A549 treated with GW870086 at 1 μM for 4 hours (cell line): ENCODE results near the gene PARP11. TPM values are rescaled to one million over a fixed set of nuclear protein-coding genes. Genes with fewer than 3 reads are reported as not detected.

Experiments
- total RNA-seq: library from RNA; stranded (reverse); fragments of 200-300 nt; extraction: Qiagen RNA extraction; gene quantifications from 5 replicates; pipeline ENCODE4 v1.2.3, GENCODE V29; 2022; ENCODE audit warnings: low read depth

Gene PARP11
- 1.0 to 2.6 TPM (median 1.6 TPM) in 5 replicates for total RNA-seq

GRCh38 chr12:3872800-3873636 lies at the start of gene PARP11:
PARP11 (minus strand) TSS chr12:3873399; CDS start chr12:3873229, 170 bp downstream.

Other genes with a start within 250 kb of the PARP11 start
- 1.3 to 1.9 TPM (median 1.5 TPM) in 5 replicates for gene CRACR2A, start 120.3 kb downstream of the PARP11 start, total RNA-seq